SK-N-SH treated with all-trans-retinoic acid at 6 μM for 48 hours (cell line): Measurements from ENCODE around the gene KLHL42.
A peak's percentile ranks its signal among the peaks of the same experiment; 100 is the strongest.

Source experiments
- ATAC-seq: fragments of 200-7000 bp; cut with Tn5 transposase; 3 replicates; pipeline ENCODE4 v1.9.1; 2020; ENCODE audit warnings: mild to moderate bottlenecking, moderate library complexity
- ARNTL ChIP-seq: fragments of 450-650 bp; formaldehyde crosslinking; IDR thresholded peaks from 2 replicates; pipeline ENCODE4 v1.5.0; 2020; ENCODE audit warnings: low read depth, mild to moderate bottlenecking, moderate library complexity, borderline replicate concordance
- BACH2 ChIP-seq: fragments of 250-450 bp; sonication (Bioruptor Pico); IDR thresholded peaks from 2 replicates; pipeline ENCODE4 v1.9.0; 2021; ENCODE audit warnings: mild to moderate bottlenecking, borderline replicate concordance
- CREB5 ChIP-seq: fragments of 250-450 bp; sonication (Bioruptor Pico); IDR thresholded peaks from 2 replicates; pipeline ENCODE4 v1.5.1; 2020; ENCODE audit warnings: low read depth, mild to moderate bottlenecking, moderate library complexity
- CSDC2 ChIP-seq: fragments of 250-450 bp; sonication (Bioruptor Pico); IDR thresholded peaks from 2 replicates; pipeline ENCODE4 v1.5.0; 2020; ENCODE audit warnings: mild to moderate bottlenecking, moderate library complexity
- CSRNP3 ChIP-seq: fragments of 250-450 bp; sonication (Bioruptor Pico); IDR thresholded peaks from 2 replicates; pipeline ENCODE4 v1.5.1; 2021; ENCODE audit warnings: mild to moderate bottlenecking, moderate library complexity
- ESRRG ChIP-seq: fragments of 250-450 bp; sonication (Bioruptor Pico); IDR thresholded peaks from 2 replicates; pipeline ENCODE4 v1.6.1; 2021; ENCODE audit warnings: mild to moderate bottlenecking
- GLIS3 ChIP-seq: fragments of 250-450 bp; sonication (Bioruptor Pico); IDR thresholded peaks from 2 replicates; pipeline ENCODE4 v1.5.0; 2020; ENCODE audit warnings: mild to moderate bottlenecking, moderate library complexity
- ISL1 ChIP-seq: fragments of 250-450 bp; sonication (Bioruptor Pico); IDR thresholded peaks from 2 replicates; pipeline ENCODE4 v2.1.2; 2022; ENCODE audit warnings: mild to moderate bottlenecking, moderate library complexity
- OSR1 ChIP-seq: fragments of 250-450 bp; sonication (Bioruptor Pico); IDR thresholded peaks from 2 replicates; pipeline ENCODE4 v1.8.0; 2022; ENCODE audit warnings: moderate library complexity, mild to moderate bottlenecking, inconsistent platforms
- PATZ1 ChIP-seq: fragments of 250-450 bp; sonication (Bioruptor Pico); IDR thresholded peaks from 2 replicates; pipeline ENCODE4 v1.8.0; 2020; ENCODE audit warnings: mild to moderate bottlenecking, moderate library complexity, borderline replicate concordance
- POU6F1 ChIP-seq: fragments of 250-450 bp; sonication (Bioruptor Pico); IDR thresholded peaks from 2 replicates; pipeline ENCODE4 v1.8.0; 2021; ENCODE audit warnings: low read depth, mild to moderate bottlenecking, moderate library complexity, borderline replicate concordance
- PPARA ChIP-seq: fragments of 250-450 bp; sonication (Bioruptor Pico); IDR thresholded peaks from 2 replicates; pipeline ENCODE4 v1.5.0; 2020; ENCODE audit warnings: mild to moderate bottlenecking, borderline replicate concordance
- RARB ChIP-seq: fragments of 250-450 bp; sonication (Bioruptor Pico); IDR thresholded peaks from 2 replicates; pipeline ENCODE4 v1.8.0; 2021; ENCODE audit warnings: mild to moderate bottlenecking, moderate library complexity
- SNAI2 ChIP-seq: fragments of 250-450 bp; sonication (Bioruptor Pico); IDR thresholded peaks from 2 replicates; pipeline ENCODE4 v1.5.0; 2020; ENCODE audit warnings: mild to moderate bottlenecking, moderate library complexity
- TCF4 ChIP-seq: fragments of 250-450 bp; sonication (Bioruptor Pico); IDR thresholded peaks from 2 replicates; pipeline ENCODE4 v1.8.0; 2021; ENCODE audit warnings: mild to moderate bottlenecking, moderate library complexity, borderline replicate concordance
- TOX ChIP-seq: fragments of 250-450 bp; sonication (Bioruptor Pico); IDR thresholded peaks from 2 replicates; pipeline ENCODE4 v1.8.0; 2021; ENCODE audit warnings: mild to moderate bottlenecking, moderate library complexity, borderline replicate concordance
- TSHZ2 ChIP-seq: fragments of 250-450 bp; sonication (Bioruptor Pico); IDR thresholded peaks from 2 replicates; pipeline ENCODE4 v1.5.0; 2020; ENCODE audit warnings: mild to moderate bottlenecking, moderate library complexity
- ZC3H10 ChIP-seq: fragments of 250-450 bp; sonication (Bioruptor Pico); IDR thresholded peaks from 2 replicates; pipeline ENCODE4 v1.5.1; 2021; ENCODE audit warnings: mild to moderate bottlenecking, moderate library complexity
- ZFP3 ChIP-seq: fragments of 250-450 bp; sonication (Bioruptor Pico); IDR thresholded peaks from 2 replicates; pipeline ENCODE4 v1.5.0; 2020; ENCODE audit warnings: mild to moderate bottlenecking, moderate library complexity
- ZFP30 ChIP-seq: fragments of 450-650 bp; formaldehyde crosslinking; IDR thresholded peaks from 2 replicates; pipeline ENCODE4 v1.5.0; 2022; ENCODE audit warnings: mild to moderate bottlenecking, moderate library complexity
- ZNF565 ChIP-seq: fragments of 450-650 bp; formaldehyde crosslinking; conservative IDR thresholded peaks from 2 replicates; pipeline ENCODE4 v1.5.0; 2020; ENCODE audit warnings: low read depth, mild to moderate bottlenecking, moderate library complexity
- ZNF70 ChIP-seq: fragments of 450-650 bp; formaldehyde crosslinking; IDR thresholded peaks from 2 replicates; pipeline ENCODE4 v1.5.0; 2020; ENCODE audit warnings: mild to moderate bottlenecking, moderate library complexity
- ZNF8 ChIP-seq: fragments of 450-650 bp; formaldehyde crosslinking; IDR thresholded peaks from 2 replicates; pipeline ENCODE4 v1.5.0; 2020; ENCODE audit warnings: mild to moderate bottlenecking, moderate library complexity

Gene KLHL42

GRCh38 chr12:27818401-27818918 lies 38.4 kb downstream of the KLHL42 start:
- TF ChIP-seq RARB (CRISPR knock-in tag), result no peak
- 0 out of 2 replicates have a peak, but pooled peaks have one; percentile 59 for TF ChIP-seq ZNF8
- TF ChIP-seq ZC3H10 (CRISPR knock-in tag), result no peak
- TF ChIP-seq ESRRG, result peak; percentile 72; the same call in 1 of the 2 replicates
- TF ChIP-seq OSR1 (CRISPR knock-in tag), result no peak
- TF ChIP-seq CREB5 (CRISPR knock-in tag), result peak; percentile 61; the same call in 1 of the 2 replicates
- TF ChIP-seq ARNTL (CRISPR knock-in tag), result peak; percentile 70; the same call in 1 of the 2 replicates
- TF ChIP-seq PATZ1 (CRISPR knock-in tag), result 0 out of 2 replicates have a peak, but pooled peaks have one; percentile 14
- peak; percentile 95 for TF ChIP-seq CSDC2 (CRISPR knock-in tag)
- peak; percentile 86 for TF ChIP-seq ZNF565 (CRISPR knock-in tag)
- TF ChIP-seq ZNF70 (CRISPR knock-in tag), result peak; percentile 71; the same call in 1 of the 2 replicates
- TF ChIP-seq TCF4 (CRISPR knock-in tag), result peak; percentile 37; the same call in 1 of the 2 replicates
- TF ChIP-seq BACH2 (CRISPR knock-in tag), result peak; percentile 97
- peak; percentile 55; the same call in 1 of the 2 replicates for TF ChIP-seq ZFP30 (CRISPR knock-in tag)
- TF ChIP-seq ZFP3 (CRISPR knock-in tag), result peak; percentile 88
- TF ChIP-seq ISL1 (CRISPR knock-in tag), result peak; percentile 77
- TF ChIP-seq CSRNP3 (CRISPR knock-in tag), result 0 out of 2 replicates have a peak, but pooled peaks have one; percentile 22
- no peak; the same call in 1 of the 2 replicates for TF ChIP-seq POU6F1 (CRISPR knock-in tag)
- TF ChIP-seq PPARA (CRISPR knock-in tag), result peak; percentile 97
- no peak for TF ChIP-seq GLIS3
- TF ChIP-seq TSHZ2 (CRISPR knock-in tag), result peak; percentile 98
- TF ChIP-seq TOX (CRISPR knock-in tag), result no peak
- TF ChIP-seq SNAI2, result peak; percentile 98
- peak; percentile 38; the same call in 1 of the 3 replicates for ATAC-seq

- TF ChIP-seq ARNTL (CRISPR knock-in tag), result no peak
- no peak for TF ChIP-seq TOX (CRISPR knock-in tag)
- TF ChIP-seq GLIS3, result no peak
- TF ChIP-seq CSDC2 (CRISPR knock-in tag), result no peak
- TF ChIP-seq ZNF565 (CRISPR knock-in tag), result no peak
- TF ChIP-seq TSHZ2 (CRISPR knock-in tag), result no peak
- TF ChIP-seq BACH2 (CRISPR knock-in tag), result no peak
- no peak for TF ChIP-seq ZFP30 (CRISPR knock-in tag)
- no peak for TF ChIP-seq ESRRG
- TF ChIP-seq, all 23 proteins: peak for 0
- no peak for ATAC-seq
Measured at GRCh38 chr12:27820564-27820963, 40.5 kb downstream of the KLHL42 start.
